HG03442 (cell line): ENCODE data around the gene LGR6.
"Not testable (repeated sequence)": the region's sequence is repeated elsewhere in the genome, so short reads cannot be mapped to it uniquely, and the experiment has no call there.

Source experiments
- ATAC-seq: cut with Tn5 transposase; IDR thresholded peaks from one replicate; pipeline ENCODE4 v1.9.1; 2021; ENCODE audit warnings: mild to moderate bottlenecking, moderate library complexity; ENCODE audit not compliant: unreplicated experiment

Gene LGR6

DNA sequence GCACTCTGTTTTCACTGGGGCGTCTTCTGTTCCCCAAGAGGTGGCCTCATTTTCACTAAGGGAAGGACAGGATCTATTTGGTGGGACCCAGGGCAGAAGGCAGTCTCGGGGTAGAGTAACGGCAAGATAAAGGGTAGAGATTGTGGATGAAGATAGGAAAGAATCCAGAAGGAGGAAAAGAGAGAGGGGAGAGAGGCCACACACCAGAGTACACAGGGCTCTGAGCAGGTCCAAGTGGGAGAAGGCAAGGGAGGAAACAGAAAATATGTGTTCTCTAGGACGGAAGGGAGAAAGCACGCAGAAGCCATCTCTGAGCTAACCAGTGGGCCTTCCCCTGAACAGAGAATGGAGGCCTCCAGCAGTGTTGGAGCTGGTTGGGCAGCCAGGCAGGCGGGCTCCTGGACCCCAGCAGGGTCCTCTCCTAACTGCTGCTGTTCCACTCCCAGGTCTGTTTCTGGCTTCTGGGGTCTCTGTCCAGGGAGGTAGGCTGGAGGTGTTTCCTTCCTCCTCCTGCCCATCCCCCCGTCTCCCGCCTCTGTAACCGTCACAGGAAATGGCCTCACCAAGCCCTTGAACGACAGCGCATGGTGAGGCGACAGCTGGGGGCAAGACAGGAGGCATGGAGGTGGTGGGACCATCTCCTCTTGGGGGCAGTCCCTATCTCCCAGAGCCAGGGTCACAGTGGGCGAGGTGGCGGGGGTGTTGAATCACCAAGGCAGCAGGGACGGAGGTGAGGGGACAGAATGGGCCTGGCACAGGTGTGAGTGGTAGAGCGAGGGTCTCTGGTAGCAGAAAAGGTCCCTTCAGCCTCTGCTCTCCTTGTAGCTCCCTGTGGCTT is 33.8 kb upstream of the LGR6 start:
- no peak for ATAC-seq

DNA sequence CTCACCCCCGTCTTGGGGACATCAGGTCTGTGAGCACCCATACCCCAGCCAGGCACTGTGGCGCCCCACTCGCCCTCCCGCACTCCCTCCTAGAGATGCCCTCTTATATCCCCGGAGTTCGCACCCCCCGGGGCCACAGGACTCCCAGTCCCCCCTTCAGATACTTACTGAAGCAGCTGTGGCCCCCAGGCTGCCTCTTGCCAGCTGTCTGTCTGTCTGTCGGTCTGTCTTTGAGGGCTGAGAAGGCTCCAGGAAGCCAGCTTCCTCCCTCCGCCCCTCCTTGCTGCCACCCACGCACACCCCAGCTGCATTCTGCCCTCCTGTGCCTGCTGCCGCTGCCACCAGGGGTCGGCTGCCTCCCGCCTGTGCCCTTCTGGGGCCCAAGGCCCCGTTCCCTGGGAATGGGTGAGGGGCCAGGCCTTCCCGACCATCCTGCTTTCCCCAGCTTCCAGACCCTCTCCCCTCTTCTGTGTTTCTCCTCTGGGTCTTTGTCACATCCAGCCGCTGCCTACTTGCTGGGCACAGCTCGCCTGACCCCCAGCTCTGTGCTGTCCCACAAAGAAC is 33.1 kb upstream of the LGR6 start, which contains the start of gene PTPN7:
PTPN7 (minus strand) TSS at position 226 of the 564 bp plus-strand sequence. CDS start 1,200 bp downstream, outside the sequence.
- peak; percentile 43 for ATAC-seq

DNA sequence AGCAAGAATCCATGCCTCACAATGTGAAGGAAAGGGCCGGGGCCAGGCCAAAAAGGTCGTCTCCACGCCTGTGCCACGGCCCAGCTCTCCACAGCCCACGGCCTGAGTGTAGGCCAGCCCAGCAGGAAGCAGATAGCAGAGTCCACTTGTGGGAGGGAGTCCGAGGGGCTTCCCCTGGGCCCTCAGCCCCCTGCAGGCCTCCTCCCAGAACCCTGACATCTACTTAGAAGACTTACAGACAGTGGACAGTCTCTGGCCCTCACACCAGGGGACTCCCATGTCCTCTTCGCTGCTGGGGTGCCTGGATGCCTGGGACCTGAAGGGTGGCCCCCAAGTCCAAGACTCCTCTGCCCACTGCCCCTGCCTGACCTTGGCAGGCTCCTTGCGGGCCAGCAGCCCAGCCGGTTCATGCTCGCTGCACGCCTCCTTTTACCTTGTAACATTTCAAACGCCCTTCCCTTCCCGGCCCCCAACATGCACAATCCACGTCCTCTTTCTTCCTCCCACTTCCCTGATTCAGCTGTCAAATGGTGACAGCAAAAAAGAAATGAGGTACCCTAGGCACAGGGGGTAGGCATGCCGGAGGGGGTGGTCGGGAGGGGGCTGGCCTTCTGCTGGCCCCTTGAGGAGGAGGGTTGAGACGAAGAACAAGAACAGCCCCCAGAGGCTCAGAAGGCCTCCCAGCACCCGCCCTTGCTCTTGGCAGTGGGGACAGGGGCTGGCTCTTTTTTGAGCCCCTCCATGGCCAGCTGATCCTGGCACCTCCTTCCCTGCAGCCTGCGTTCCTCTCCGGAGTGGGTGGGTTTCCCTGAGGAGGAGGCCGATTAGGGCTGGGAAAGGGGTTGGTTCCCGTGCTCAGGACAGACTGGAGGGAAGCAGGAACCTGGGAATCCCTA is 32.2 kb upstream of the LGR6 start:
- ATAC-seq, result no peak

DNA sequence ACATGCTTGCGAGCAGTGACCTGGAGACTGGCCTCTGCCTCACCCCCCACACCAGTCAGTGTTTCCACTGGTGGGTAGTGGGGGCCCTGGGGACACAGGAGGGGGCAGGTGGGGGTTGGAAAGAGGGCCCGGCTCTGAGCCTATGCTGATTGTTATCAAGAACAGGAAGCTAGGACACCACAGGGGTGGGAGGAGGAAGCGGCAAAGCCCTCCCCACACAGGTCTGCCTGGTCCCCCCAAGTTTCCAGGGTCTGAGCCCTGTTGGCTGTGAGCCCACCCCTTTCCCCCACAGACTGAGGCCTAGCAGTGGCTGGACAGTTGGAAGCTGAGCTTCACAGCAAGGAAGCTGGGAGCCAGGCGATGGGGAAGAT is 31.6 kb upstream of the LGR6 start:
- ATAC-seq, result no peak

DNA sequence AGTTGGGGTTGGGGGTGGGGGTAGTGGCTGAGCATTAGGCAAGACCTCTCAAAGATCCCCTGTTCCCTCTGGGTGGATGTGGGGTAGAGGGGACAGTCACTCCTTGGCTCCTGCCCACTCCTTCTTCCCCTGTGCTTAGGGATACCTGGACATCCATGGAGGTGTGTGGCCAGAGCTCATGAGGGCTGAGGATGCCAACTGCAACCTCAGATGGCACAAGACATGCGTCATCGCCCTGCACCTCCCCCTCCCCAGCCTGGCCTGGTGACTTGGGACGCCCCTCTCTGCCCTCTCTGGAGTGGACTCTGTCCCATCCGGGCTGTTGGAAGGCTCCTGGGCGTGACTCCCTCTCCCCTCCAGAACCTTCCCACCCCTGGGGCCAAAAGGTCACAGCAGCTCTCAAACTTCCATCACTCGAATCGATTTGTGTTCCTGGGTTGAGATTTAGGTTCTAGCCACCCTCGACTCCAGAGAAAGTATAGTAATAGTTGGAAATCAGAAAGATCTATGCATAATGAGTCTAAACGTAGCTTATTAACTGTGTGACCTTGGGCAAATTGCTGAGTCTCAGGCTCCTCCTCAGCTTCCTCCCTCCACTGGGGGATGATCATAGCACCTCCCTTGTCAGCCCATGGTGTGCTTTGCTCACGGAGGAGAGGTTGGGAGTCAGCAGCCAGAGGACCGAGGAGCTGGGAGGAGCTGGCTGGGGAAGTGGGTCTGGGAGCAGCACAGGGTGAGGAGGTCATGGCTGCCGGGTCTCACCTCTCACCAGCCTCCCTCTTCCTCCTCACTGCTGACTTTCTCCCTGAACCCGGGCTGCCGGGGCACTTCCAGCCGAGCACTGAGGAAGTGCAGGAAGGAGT is 30.9 kb upstream of the LGR6 start:
- no peak for ATAC-seq

DNA sequence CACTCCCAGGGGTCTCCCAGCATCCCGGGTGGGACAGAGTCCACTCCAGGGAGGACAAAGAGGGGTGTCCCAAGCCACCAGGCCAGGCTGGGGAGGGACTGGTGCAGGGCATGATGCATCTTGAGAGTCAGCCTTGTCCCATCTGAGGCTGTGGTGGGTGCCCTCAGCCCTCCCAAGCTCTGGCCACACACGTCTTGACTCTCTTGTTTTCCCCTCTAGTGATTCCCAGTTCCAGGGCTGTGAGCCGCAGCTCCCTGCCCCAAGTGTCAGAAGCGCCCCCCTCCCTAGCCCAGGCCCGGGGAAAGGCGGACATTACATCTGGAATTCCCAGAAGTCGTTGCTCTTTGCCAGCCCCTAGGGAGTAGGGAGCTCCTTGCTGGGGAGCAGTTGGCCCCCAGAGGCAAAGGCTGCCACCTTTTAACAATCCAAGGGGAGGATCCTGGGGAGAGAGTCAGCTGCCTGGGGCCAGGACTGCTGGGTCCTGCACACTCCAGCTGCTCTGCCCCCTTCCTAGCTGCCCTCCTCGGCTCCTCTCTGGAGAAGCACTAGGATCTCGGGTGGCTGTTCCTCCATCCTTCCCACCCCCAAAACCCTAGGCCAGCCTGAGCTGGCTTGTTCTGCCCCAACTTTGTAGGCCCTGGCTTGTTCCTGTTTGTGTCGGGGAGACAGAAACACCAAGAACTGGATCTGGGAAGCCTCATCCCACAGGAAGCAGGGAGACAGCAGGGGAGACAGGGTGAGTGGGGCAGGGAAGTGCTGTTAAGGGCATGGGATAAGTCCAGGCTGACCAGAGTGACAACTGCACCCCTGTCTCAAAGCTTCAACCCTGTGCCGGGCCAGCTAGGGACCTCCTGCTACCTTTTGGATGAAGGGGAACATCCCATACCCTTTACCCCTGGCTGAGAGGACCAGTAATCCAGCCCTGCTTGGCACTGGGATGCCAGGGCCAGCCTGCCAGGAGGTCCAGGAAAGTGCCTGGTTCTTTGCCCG is 30.0 kb upstream of the LGR6 start:
- no peak for ATAC-seq

DNA sequence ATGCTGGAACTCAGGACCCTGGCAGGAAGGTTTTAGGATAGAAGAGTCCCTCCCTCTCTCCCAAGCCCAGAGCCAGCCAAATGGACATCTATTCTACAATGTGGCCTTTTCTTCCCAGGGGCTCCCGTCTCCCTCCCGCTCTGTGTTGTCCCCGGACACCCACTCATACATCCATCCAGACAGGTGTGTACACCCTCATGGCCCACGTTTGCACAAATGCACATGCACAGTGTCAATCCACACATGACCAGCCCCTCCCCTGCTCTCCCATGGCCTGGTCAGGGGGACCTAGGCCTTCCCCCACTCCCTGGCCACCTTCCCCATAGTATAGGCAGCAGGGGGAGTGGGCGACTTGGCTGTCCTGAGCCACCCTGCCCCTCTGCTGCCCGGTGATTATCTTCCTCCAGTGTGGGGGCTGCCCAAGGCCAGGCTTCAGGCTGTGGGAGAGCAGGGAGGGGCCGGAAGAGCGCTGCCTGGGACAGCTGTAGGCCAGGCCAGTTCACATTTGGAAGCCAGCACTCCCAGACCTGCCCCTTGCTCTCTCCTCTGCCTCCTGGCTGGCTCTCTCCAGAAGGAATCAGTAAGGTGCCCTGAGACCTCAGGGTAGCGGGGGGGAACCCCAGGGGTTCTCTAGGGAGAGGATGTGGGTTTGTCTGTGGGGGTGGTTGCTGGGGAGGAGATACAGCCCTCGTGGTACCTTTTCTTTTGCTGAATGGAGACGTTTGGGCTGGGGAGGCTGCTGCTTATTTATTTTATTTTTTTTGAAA is 29.1 kb upstream of the LGR6 start:
- ATAC-seq, result peak; percentile 42

DNA sequence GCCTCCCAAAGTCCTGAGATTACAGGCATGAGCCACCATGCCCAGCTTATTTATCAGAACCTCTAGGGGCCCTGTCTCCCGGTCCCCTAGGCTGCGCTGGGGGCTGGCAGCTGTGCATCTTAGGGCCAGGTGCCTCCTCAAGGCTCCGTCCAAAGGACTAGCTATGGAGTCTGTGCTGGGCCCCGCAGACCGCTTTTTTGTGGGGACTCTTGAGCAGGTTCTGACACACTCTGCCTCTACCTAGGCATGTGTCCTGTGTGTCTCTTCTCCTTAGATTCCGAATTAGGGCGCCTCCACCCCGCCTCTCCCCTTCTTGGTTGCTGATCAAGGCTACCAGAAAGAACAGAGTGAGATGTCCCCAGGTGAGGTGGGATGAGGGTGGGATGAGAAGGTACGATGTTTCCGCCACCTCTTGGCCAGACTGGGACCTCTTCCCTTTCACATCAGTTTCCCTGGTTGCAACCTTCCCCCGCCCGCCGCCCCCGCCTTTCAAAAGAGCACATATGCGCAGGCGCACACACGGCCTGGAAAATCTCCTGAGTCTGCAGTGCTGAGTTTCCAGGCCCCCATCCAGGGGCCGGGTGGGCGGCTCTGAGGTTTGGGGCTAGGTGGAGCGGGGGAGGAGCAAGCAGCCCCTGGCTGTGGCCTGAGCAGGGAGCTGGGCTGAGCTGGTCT is 28.2 kb upstream of the LGR6 start:
- no peak for ATAC-seq

DNA sequence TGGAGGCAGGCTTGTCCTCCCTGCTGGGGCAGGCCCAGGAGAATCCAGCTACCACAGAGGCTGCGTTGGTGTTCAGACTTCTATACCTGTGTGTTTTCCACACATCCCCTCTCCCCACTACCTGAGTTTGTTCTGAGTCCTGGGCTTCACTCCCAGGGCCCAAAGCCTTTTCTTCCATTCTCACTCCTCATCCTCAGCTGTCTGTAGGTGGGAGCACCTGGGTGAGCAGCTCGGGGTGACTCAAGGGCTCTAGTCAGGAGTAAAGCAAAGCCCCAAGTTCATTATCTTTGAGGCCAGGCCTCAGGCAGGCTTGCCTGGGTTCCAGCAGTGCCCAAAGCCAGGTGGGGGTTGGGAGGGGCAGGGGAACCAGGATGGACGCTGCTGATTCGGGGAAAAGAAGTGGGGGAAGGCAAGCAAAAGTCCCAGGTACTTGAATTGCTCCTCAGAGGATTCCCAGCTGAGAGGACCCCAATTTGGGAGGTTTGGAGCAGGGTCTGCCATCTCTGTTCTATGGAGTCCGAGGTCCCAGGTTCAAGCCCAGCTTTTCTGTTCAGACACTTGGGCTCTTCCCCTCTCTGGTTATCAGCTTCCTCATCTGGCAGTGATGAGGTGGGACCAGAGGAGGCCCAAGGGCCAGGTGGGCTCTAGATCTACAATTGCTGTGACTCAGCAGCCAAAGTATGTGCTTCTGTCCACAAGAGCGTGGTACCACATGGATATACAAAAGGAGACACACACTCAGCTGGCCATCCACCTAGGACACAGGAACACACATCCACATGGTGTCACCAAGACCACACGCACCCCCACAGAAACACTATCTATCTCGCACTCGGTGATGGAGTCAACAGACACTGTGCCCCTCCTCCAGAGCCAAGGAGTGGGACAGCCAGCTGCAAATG is 27.4 kb upstream of the LGR6 start:
- no peak for ATAC-seq

DNA sequence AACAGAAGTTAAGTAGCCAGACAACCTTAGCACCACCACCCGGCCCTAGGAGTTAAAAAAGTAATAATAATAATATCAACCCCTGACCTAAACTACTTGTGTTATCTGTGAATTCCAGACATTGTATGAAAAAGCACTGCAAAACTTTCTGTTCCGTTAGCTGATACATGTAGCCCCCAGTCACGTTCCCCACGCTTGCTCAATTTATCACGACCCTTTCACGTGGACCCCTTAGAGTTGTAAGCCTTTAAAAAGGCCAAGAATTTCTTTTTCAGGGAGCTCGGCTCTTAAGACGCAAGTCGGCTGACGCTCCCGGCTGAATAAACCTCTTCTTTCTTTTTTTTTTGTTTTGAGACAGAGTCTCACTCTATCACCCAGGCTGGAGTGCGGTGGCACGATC is 26.5 kb upstream of the LGR6 start:
- ATAC-seq, result not testable (repeated sequence)

DNA sequence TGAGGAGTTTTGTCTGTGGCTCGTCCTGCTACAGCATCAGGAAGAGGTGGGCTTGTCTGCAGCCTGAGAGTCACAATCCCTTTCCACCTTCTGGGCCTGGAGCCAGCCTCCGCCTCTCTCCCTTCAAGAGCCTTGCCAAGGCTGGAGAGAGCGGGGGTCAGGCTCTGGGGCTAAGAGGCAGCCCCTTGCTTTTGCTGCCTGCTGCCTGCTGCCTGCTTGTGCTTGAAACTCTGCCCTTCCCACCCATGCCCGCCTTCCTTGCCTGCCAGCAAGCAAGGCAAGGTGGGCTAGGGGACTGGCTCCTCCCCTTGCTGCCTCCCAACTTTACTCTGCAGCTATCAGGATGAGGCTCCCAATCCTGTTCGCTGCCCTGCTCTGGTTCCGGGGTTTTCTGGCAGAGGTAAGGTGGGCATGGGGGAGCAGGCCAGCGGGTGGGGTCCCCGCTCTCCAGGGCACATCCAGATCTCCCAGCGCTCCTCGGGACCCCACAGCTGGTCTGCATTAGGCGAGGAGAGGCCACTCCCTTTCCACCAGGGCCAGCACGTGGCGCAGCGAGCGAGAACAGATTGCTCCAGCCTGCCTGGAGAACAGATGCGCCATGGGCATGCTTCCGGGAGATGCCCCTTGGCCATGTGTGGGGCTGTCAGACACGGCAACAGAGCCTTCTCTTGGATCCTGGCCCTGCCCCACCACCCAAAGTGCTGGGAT is 25.7 kb upstream of the LGR6 start:
- ATAC-seq, result no peak

DNA sequence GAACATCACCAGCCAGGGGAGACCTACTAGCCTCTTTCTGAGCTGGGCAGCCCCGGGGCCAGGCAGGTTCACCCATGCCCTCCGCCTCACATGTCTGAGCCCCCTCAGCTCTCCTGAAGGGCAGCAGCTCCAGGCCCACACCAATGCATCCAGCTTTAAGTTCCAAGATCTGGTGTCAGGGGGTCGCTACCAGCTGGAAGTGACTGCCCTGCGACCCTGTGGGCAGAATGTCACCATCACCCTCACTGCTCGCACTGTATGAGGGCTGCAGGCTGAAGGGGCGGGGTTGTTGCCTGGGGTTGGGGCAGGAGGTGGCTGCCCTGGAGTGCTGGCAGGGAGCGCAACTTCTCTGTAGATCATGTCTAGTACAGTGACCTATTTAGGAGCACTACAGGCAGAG is 24.7 kb upstream of the LGR6 start:
- no peak for ATAC-seq

DNA sequence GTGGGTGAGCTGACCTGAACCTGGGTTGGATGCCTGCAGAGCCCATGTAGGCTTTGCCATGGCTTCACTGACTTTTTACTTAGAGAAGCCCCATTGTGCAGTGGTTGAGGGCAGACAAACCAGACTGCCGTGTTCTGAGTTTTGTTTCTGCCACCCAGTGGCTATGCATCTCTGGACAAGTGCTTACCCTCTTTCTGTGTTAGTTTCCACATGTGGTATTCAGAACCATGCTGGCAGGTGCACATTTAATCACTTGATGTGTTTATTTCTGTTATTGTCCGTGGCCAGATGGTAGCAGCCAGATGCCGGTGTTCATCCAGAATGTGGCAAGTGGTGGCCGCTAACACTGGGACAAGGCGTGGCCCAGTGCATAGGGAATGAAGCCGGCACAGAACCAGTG is 22.9 kb upstream of the LGR6 start:
- no peak for ATAC-seq

DNA sequence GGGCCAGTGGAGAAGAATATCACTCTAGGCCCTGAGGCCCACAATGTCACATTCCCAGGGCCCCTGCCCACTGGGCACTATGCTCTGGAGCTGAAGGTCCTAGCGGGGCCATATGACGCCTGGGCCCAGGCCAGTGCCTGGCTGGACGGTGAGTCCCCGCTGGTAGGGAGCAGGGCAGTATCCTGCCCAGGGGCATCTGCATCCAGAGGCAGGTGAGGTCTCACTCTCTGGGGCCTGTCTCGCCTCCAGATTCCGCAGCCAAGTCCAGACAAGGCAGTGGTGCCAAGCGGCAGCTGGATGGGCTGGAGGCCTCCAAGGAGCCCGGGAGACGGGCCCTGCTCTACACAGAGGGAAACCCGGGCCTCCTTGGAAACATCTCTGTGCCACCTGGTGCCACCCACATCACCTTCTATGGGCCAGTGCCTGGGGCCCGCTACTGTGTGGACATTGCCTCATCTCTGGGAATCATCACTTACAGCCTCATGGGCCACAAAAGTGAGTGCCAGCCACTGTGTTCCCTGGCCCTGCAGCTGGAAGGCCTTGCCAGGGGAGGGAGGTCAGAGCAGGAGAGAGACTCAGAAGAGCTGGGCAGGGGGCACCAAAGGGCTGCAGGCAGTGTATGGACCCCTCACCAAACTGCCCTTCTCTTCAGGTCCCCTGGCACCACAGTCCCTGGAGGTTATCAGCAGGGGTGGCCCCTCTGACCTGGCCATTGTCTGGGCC is 22.1 kb upstream of the LGR6 start:
- no peak for ATAC-seq

DNA sequence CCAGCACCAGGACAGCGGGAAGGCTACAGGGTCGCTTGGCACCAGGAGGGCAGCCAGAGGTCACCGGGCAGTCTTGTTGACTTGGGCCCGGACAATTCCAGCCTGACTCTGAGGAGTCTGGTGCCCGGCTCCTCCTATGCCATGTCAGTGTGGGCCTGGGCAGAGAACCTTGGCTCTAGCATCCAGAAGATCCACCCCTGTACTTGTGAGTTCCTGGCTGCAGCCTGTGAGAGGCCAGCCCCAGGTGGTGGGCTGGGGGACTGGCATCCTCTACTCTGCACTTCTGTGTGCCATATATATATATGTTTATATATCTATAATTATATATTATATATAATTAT is 21.6 kb upstream of the LGR6 start:
- no peak for ATAC-seq

DNA sequence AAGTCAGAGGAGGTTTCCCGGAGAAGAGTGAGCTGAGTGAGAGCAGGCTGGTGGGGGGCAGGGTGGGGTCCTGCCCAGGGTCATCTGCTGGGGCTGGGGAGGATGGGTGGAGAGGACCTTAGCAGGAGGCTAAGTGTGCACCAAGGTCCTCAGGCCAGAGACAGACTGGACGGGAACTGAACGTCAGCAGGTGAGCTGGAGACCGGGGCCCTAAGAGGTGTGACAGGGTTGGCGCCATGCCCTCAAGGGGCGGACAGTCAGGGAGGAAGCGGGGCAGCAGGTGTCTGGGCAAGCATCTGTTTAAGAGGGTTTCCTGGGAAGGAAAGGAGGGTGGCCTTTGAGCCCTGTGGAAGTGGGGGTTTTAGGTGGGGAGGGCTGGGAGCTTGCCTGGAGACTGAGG is 19.6 kb upstream of the LGR6 start:
- ATAC-seq, result no peak
